H9 (cell line): ENCODE data around the gene NPAS3. TPM values are rescaled to one million over a fixed set of nuclear protein-coding genes. Genes with fewer than 3 reads are reported as not detected.

Experiments used
- DNase-seq: peaks from one replicate; pipeline ENCODE4 v3.0.0-alpha.2; 2017
- H2AFZ ChIP-seq: one replicate; pipeline ENCODE4 v1.6.1; 2013; ENCODE audit warnings: mild to moderate bottlenecking, low read length, control low read depth, moderate library complexity
- H2AK5ac ChIP-seq: 2 replicates; pipeline ENCODE4 v1.6.1; 2013; ENCODE audit warnings: low read length, control low read depth, mixed read lengths; ENCODE audit not compliant: insufficient read length
- H2BK120ac ChIP-seq: one replicate; pipeline ENCODE4 v1.6.1; 2013; ENCODE audit warnings: low read depth, mild to moderate bottlenecking, low read length, control low read depth, inconsistent platforms; ENCODE audit not compliant: poor library complexity, severe bottlenecking
- H2BK12ac ChIP-seq: 2 replicates; pipeline ENCODE4 v1.6.1; 2013; ENCODE audit warnings: low read length, control low read depth, mixed read lengths, low read depth; ENCODE audit not compliant: insufficient read length
- H2BK15ac ChIP-seq: 2 replicates; pipeline ENCODE4 v1.6.1; 2013; ENCODE audit warnings: low read depth, low read length, control low read depth
- H2BK20ac ChIP-seq: one replicate; pipeline ENCODE4 v1.6.1; 2013; ENCODE audit warnings: low read depth, mild to moderate bottlenecking, low read length, control low read depth, inconsistent platforms; ENCODE audit not compliant: poor library complexity, severe bottlenecking
- H2BK5ac ChIP-seq: 2 replicates; pipeline ENCODE4 v1.6.1; 2013; ENCODE audit warnings: low read length, control low read depth, mixed read lengths; ENCODE audit not compliant: insufficient read length
- H3K14ac ChIP-seq: 2 replicates; pipeline ENCODE4 v1.6.1; 2013; ENCODE audit warnings: low read length, control low read depth; ENCODE audit not compliant: insufficient read depth
- H3K18ac ChIP-seq: 2 replicates; pipeline ENCODE4 v1.6.1; 2013; ENCODE audit warnings: low read depth, mild to moderate bottlenecking, mixed read lengths, low read length, control low read depth; ENCODE audit not compliant: insufficient read length
- H3K23ac ChIP-seq: 2 replicates; pipeline ENCODE4 v1.6.1; 2013; ENCODE audit warnings: low read length, control low read depth, mixed read lengths, low read depth; ENCODE audit not compliant: insufficient read length
- H3K23me2 ChIP-seq: 2 replicates; pipeline ENCODE4 v1.6.1; 2013; ENCODE audit warnings: low read depth, mild to moderate bottlenecking, mixed read lengths, low read length, control low read depth; ENCODE audit not compliant: insufficient read length, poor library complexity, severe bottlenecking
- H3K27ac ChIP-seq: 2 replicates; pipeline ENCODE4 v1.5.1; 2013; ENCODE audit warnings: low read length, control low read depth, mixed read lengths, low read depth; ENCODE audit not compliant: insufficient read length
- H3K27me3 ChIP-seq: 2 replicates; pipeline ENCODE4 v1.6.1; 2013; ENCODE audit warnings: low read length, control low read depth, inconsistent platforms; ENCODE audit not compliant: insufficient read depth
- H3K4ac ChIP-seq: 2 replicates; pipeline ENCODE4 v1.6.1; 2013; ENCODE audit warnings: low read depth, mild to moderate bottlenecking, control low read depth, inconsistent platforms, low read length, moderate library complexity
- H3K4me1 ChIP-seq: 2 replicates; pipeline ENCODE4 v1.6.1; 2013; ENCODE audit warnings: low read length, control low read depth, inconsistent platforms; ENCODE audit not compliant: insufficient read depth
- H3K4me2 ChIP-seq: 2 replicates; pipeline ENCODE4 v1.6.1; 2013; ENCODE audit warnings: low read length, control low read depth, mixed read lengths; ENCODE audit not compliant: insufficient read length, insufficient read depth
- H3K56ac ChIP-seq: 2 replicates; pipeline ENCODE4 v1.6.1; 2013; ENCODE audit warnings: low read depth, mild to moderate bottlenecking, mixed read lengths, low read length, control low read depth; ENCODE audit not compliant: insufficient read length
- H3K79me1 ChIP-seq: 2 replicates; pipeline ENCODE4 v1.6.1; 2013; ENCODE audit warnings: low read depth, mild to moderate bottlenecking, moderate library complexity, low read length, control low read depth, inconsistent platforms; ENCODE audit not compliant: insufficient read depth, poor library complexity, severe bottlenecking
- H3K79me2 ChIP-seq: 2 replicates; pipeline ENCODE4 v1.6.1; 2013; ENCODE audit warnings: low read length, control low read depth, inconsistent platforms; ENCODE audit not compliant: insufficient read depth
- H3K9ac ChIP-seq: 2 replicates; pipeline ENCODE4 v1.6.1; 2013; ENCODE audit warnings: low read length, control low read depth, mixed read lengths; ENCODE audit not compliant: insufficient read length; ENCODE audit errors: extremely low read depth
- H3K9me3 ChIP-seq: one replicate; pipeline ENCODE4 v1.6.1; 2013; ENCODE audit warnings: low read depth, low read length, inconsistent platforms; ENCODE audit not compliant: control insufficient read depth
- H3T11ph ChIP-seq: one replicate; pipeline ENCODE4 v1.6.1; 2013; ENCODE audit warnings: mild to moderate bottlenecking, low read length, control low read depth, inconsistent platforms
- H4K20me1 ChIP-seq: one replicate; pipeline ENCODE4 v1.6.1; 2013; ENCODE audit not compliant: control insufficient read depth, insufficient read length, insufficient read depth
- H4K5ac ChIP-seq: 2 replicates; pipeline ENCODE4 v1.6.1; 2013; ENCODE audit warnings: low read depth, mild to moderate bottlenecking, mixed read lengths, low read length, control low read depth; ENCODE audit not compliant: insufficient read length
- H4K8ac ChIP-seq: replicated peaks from 2 replicates; pipeline ENCODE4 v1.6.1; 2013; ENCODE audit warnings: low read length, control low read depth, mixed read lengths, low read depth; ENCODE audit not compliant: insufficient read length
- H4K91ac ChIP-seq: 2 replicates; pipeline ENCODE4 v1.6.1; 2013; ENCODE audit warnings: low read depth, mild to moderate bottlenecking, moderate library complexity, mixed read lengths, low read length, control low read depth; ENCODE audit not compliant: insufficient read length
- H3K27ac Mint-ChIP-seq, 3 experiments: 2 replicates in 2 of 3; 3 replicates in 1 of 3; pipeline ENCODE4 v1.8.0; 2020 to 2021; ENCODE audit warnings: mixed read lengths in 3 of 3, mild to moderate bottlenecking in 1 of 3, moderate library complexity in 1 of 3
- H3K27me3 Mint-ChIP-seq: 2 replicates; pipeline ENCODE4 v1.8.0; 2021; ENCODE audit warnings: low read depth, mild to moderate bottlenecking, moderate library complexity, mixed read lengths
- H3K36me3 Mint-ChIP-seq, 3 experiments: 2 replicates in 2 of 3; 3 replicates in 1 of 3; pipeline ENCODE4 v1.8.0; 2020 to 2021; ENCODE audit warnings: low read depth in 3 of 3, mixed read lengths in 3 of 3; ENCODE audit not compliant: insufficient read depth in 1 of 3
- H3K4me1 Mint-ChIP-seq, 2 experiments: 2 replicates each; pipeline ENCODE4 v1.8.0; 2020; ENCODE audit warnings: mixed read lengths in 2 of 2
- H3K4me3 Mint-ChIP-seq, 2 experiments: 2 replicates in 1 of 2; 3 replicates in 1 of 2; pipeline ENCODE4 v1.8.0; 2020 to 2021; ENCODE audit warnings: mild to moderate bottlenecking in 2 of 2, mixed read lengths in 2 of 2, moderate library complexity in 1 of 2
- H3K9me3 Mint-ChIP-seq, 2 experiments: 2 replicates in 1 of 2; 3 replicates in 1 of 2; pipeline ENCODE4 v1.8.0; 2020; ENCODE audit warnings: mild to moderate bottlenecking in 2 of 2, mixed read lengths in 2 of 2, moderate library complexity in 1 of 2
- CTCF ChIP-seq: fragments of 200-600 bp; sonication (generic); conservative IDR thresholded peaks from 3 replicates; pipeline ENCODE4 v1.8.0; 2021; ENCODE audit warnings: antibody characterized with exemption, mild to moderate bottlenecking
- WGBS: extraction: QIAGEN DNeasy Blood & Tissue Kit; methylation state at CpG from one replicate; pipeline ENCODE4 v1.1.7; 2013; ENCODE audit warnings: missing lambda C conversion rate, low lambda C conversion rate, mixed read lengths; ENCODE audit not compliant: insufficient read length; ENCODE audit errors: extremely low coverage; 5-methylcytosine and 5-hydroxymethylcytosine counted together
- total RNA-seq: library from RNA; stranded (reverse); gene quantifications from 2 replicates; pipeline ENCODE4 v1.2.1, GENCODE V29; 2021

The NPAS3 gene
- total RNA-seq, 1 experiment from 2014 or later = 0.17 TPM

- H3K4me1 Mint-ChIP-seq = peaks cover 0 to 3% of the 10 kb centered on the region in 2 experiments; a peak in 2 of 4 replicates
These were observed 731.6 kb downstream of the NPAS3 start for GRCh38 chr14:33670235-33670634.

More at GRCh38 chr14:33670235-33670634, 731.6 kb downstream of the NPAS3 start:
- H3K23me2 ChIP-seq = no peaks in the 10 kb centered on the region
- no peak overlapping the region for H3K4me2 ChIP-seq
- Mint-ChIP-seq H3K27me3 (no peaks in the 10 kb centered on the region), H3K9me3 (no peaks in the 10 kb centered on the region; a peak in 1 of 5 replicates), H3K4me3 (no peak overlapping the region), H3K27ac (no peak overlapping the region), H3K36me3 (no peaks in the 10 kb centered on the region)
- no peak overlapping the region for H3K23ac ChIP-seq
- H4K8ac ChIP-seq = no peak overlapping the region
- H2BK12ac ChIP-seq = no peak overlapping the region
- no peak overlapping the region for H2BK5ac ChIP-seq
- no peak overlapping the region for H3K27ac ChIP-seq
- no peak overlapping the region for H2BK15ac ChIP-seq
- H2BK120ac ChIP-seq = no peak overlapping the region
- H3K14ac ChIP-seq = no peak overlapping the region
- no peak overlapping the region for H3K18ac ChIP-seq
- no peaks in the 10 kb centered on the region for H4K20me1 ChIP-seq
- H4K5ac ChIP-seq = no peak overlapping the region
- no peak for DNase-seq
- H3K27me3 ChIP-seq = no peaks in the 10 kb centered on the region; the same call in 1 of the 2 replicates
- H2BK20ac ChIP-seq = no peak overlapping the region
- H3K79me1 ChIP-seq = no peaks in the 10 kb centered on the region
- no CpG with 5 or more reads among the region's 5 CpGs for WGBS
- no peak overlapping the region for H3T11ph ChIP-seq
- H3K9me3 ChIP-seq = no peaks in the 10 kb centered on the region
- no peak overlapping the region for H2AK5ac ChIP-seq
- no peak overlapping the region for H4K91ac ChIP-seq
- H3K79me2 ChIP-seq = no peaks in the 10 kb centered on the region
- no peak overlapping the region for H3K4ac ChIP-seq
- no peaks in the 10 kb centered on the region for H3K4me1 ChIP-seq
- H3K56ac ChIP-seq = no peak overlapping the region
- no peak for TF ChIP-seq CTCF
- H2AFZ ChIP-seq = no peak overlapping the region
- no peak overlapping the region for H3K9ac ChIP-seq
